K562 (cell line): Measurements from ENCODE around the gene MICALL2. TPM values are rescaled to one million over a fixed set of nuclear protein-coding genes. Genes with fewer than 3 reads are reported as not detected.
A peak's percentile ranks its signal among the peaks of the same experiment; 100 is the strongest.

Source experiments
- ATAC-seq: fragments of 200-7000 bp; cut with Tn5 transposase; 3 replicates; pipeline ENCODE4 v1.9.1; 2020; ENCODE audit warnings: moderate library complexity
- BruUV-seq: library from RNA; stranded (reverse); fragments of 400-500 nt; replicated peaks from 2 replicates; lab custom pipeline; 2021; lab: Mats Ljungman, UMichigan
- CTCF ChIA-PET: fragments of 300-600 bp; formaldehyde crosslinking; extraction: SDS; loops from one replicate; lab custom pipeline; 2021; ENCODE audit warnings: low intra/inter-chr PET ratio; lab: Yijun Ruan, JAX
- POLR2A ChIA-PET: fragments of 300-600, 350-650 bp; sonication (Branson Sonifier 250); formaldehyde crosslinking; extraction: SDS; loops from one replicate; lab custom pipeline; 2021; ENCODE audit warnings: antibody characterized with exemption, inconsistent platforms; lab: Yijun Ruan, JAX
- DNase-seq, 4 experiments: peaks; one replicate each; pipeline versions ENCODE4 v3.0.0 to v3.0.0-alpha.2; 2011 to 2018; ENCODE audit warnings: low spot score in 3 of 4, mixed read lengths in 3 of 4; ENCODE audit errors: extremely low read depth in 1 of 4
- FAIRE-seq: peaks from 2 replicates; lab custom pipeline; 2011; peaks lifted over from hg19 to GRCh38; lab: Jason Lieb, UNC
- H2AFZ ChIP-seq: 2 replicates; pipeline ENCODE4 v1.6.0; 2011; ENCODE audit warnings: low read depth, low read length, control low read depth, inconsistent platforms
- H3K27ac ChIP-seq: fragments of 200-600 bp; 3 replicates; pipeline ENCODE4 v1.8.0; 2011; ENCODE audit warnings: low read depth, mild to moderate bottlenecking, control low read depth, inconsistent platforms, low read length, moderate library complexity, mixed read lengths; ENCODE audit errors: extremely low read depth
- H3K27me3 ChIP-seq, 2 experiments: fragments of 300-600 bp in 1 of 2; 2 replicates in 1 of 2; 3 replicates in 1 of 2; pipeline versions ENCODE4 v1.6.0 to v1.8.0; 2011; ENCODE audit warnings: inconsistent platforms in 2 of 2, low read length in 2 of 2, mild to moderate bottlenecking in 1 of 2, mixed read lengths in 1 of 2, moderate library complexity in 1 of 2; ENCODE audit not compliant: control insufficient read depth in 2 of 2, insufficient read depth in 2 of 2
- H3K36me3 ChIP-seq: fragments of 300-600 bp; 3 replicates; pipeline ENCODE4 v1.8.0; 2011; ENCODE audit warnings: mild to moderate bottlenecking, low read length, inconsistent platforms; ENCODE audit not compliant: control insufficient read depth, insufficient read depth
- H3K4me1 ChIP-seq, 2 experiments: fragments of 200-600 bp in 1 of 2; replicated peaks in 1 of 2; 2 replicates in 1 of 2; 3 replicates in 1 of 2; pipeline versions ENCODE4 v1.5.1 to v1.8.0; 2011; ENCODE audit warnings: inconsistent platforms in 2 of 2, low read length in 2 of 2, mild to moderate bottlenecking in 1 of 2, mixed read lengths in 1 of 2, moderate library complexity in 1 of 2; ENCODE audit not compliant: control insufficient read depth in 2 of 2, insufficient read depth in 2 of 2
- H3K4me2 ChIP-seq: 2 replicates; pipeline ENCODE4 v1.6.1; 2011; ENCODE audit warnings: low read length, control low read depth, inconsistent platforms, mixed read lengths; ENCODE audit not compliant: insufficient read depth
- H3K4me3 ChIP-seq: fragments of 200-600 bp; sonication (generic), shearing (Covaris generic); 2 replicates; pipeline ENCODE4 v1.5.1; 2016; ENCODE audit warnings: control low read depth, inconsistent platforms
- H3K79me2 ChIP-seq: fragments of 200-600 bp; 3 replicates; pipeline ENCODE4 v1.8.0; 2011; ENCODE audit warnings: low read length, inconsistent platforms; ENCODE audit not compliant: control insufficient read depth, insufficient read depth
- H3K9ac ChIP-seq, 2 experiments: 2 replicates each; pipeline versions ENCODE4 v1.6.0 to v1.6.1; 2011; ENCODE audit warnings: low read depth in 2 of 2, low read length in 2 of 2, control low read depth in 1 of 2, inconsistent platforms in 1 of 2, mild to moderate bottlenecking in 1 of 2, mixed read lengths in 1 of 2; ENCODE audit not compliant: insufficient read depth in 1 of 2
- H3K9me1 ChIP-seq: one replicate; pipeline ENCODE4 v1.6.0; 2011; ENCODE audit warnings: inconsistent platforms, mild to moderate bottlenecking, low read length, moderate library complexity; ENCODE audit not compliant: control insufficient read depth, insufficient read depth
- H3K9me3 ChIP-seq: replicated peaks from 2 replicates; pipeline ENCODE4 v1.5.1; 2011; ENCODE audit warnings: low read depth, low read length, inconsistent platforms; ENCODE audit not compliant: control insufficient read depth, insufficient read depth
- H4K20me1 ChIP-seq: replicated peaks from 2 replicates; pipeline ENCODE4 v1.6.1; 2011; ENCODE audit warnings: low read length, inconsistent platforms, mixed read lengths; ENCODE audit not compliant: control insufficient read depth, insufficient read depth
- KDM4B ChIP-seq, 2 experiments: fragments of 450-650 bp in 1 of 2; sonication (generic) in 1 of 2; IDR thresholded peaks; 2 replicates each; pipeline ENCODE4 v1.6.1; 2016 to 2017; ENCODE audit warnings: borderline replicate concordance in 2 of 2, antibody characterized with exemption in 1 of 2, low read depth in 1 of 2, mild to moderate bottlenecking in 1 of 2
- LARP7 ChIP-seq: fragments of 450-650 bp; IDR thresholded peaks from 2 replicates; pipeline ENCODE4 v1.6.1; 2016
- NCOA2 ChIP-seq, 2 experiments: fragments of 450-650 bp; IDR thresholded peaks; 2 replicates each; pipeline ENCODE4 v1.6.1; 2018; ENCODE audit warnings: mild to moderate bottlenecking in 2 of 2, moderate library complexity in 1 of 2; ENCODE audit not compliant: partially characterized antibody in 2 of 2
- NCOA4 ChIP-seq: fragments of 450-650 bp; IDR thresholded peaks from 2 replicates; pipeline ENCODE4 v1.6.1; 2018; ENCODE audit warnings: mild to moderate bottlenecking; ENCODE audit not compliant: partially characterized antibody
- YY1 ChIP-seq, 3 experiments: IDR thresholded peaks; 2 replicates each; pipeline ENCODE4 v1.6.1; 2011; ENCODE audit warnings: low read length in 2 of 3, mild to moderate bottlenecking in 2 of 3, moderate library complexity in 2 of 3, borderline replicate concordance in 1 of 3, control low read depth in 1 of 3, low read depth in 1 of 3; ENCODE audit not compliant: insufficient read depth in 3 of 3, insufficient replicate concordance in 2 of 3, control insufficient read depth in 1 of 3, insufficient read length in 1 of 3; ENCODE audit errors: extremely low read depth in 1 of 3
- ZFP36 ChIP-seq: fragments of 150-350 bp; IDR thresholded peaks from 2 replicates; pipeline ENCODE4 v1.6.1; 2018; ENCODE audit warnings: low read length, low read depth; ENCODE audit not compliant: partially characterized antibody
- ZNF12 ChIP-seq: sonication (generic); formaldehyde crosslinking; IDR thresholded peaks from 2 replicates; pipeline ENCODE4 v1.4.0; 2020; ENCODE audit warnings: mild to moderate bottlenecking, missing genetic modification reagents
- ZNF707 ChIP-seq: fragments of 250-450 bp; sonication (Bioruptor Pico); conservative IDR thresholded peaks from 2 replicates; pipeline ENCODE4 v1.8.0; 2022; ENCODE audit warnings: inconsistent platforms, mild to moderate bottlenecking, moderate library complexity
- WGBS: fragments of 100-300 bp; shearing (Covaris generic); methylation state at CpG from one replicate; pipeline ENCODE4 v1.1.6; 2016; ENCODE audit warnings: low coverage, mixed read lengths; ENCODE audit not compliant: insufficient coverage; ENCODE audit errors: missing lambda C conversion rate; 5-methylcytosine and 5-hydroxymethylcytosine counted together
- in situ Hi-C: fragments of 300-500 bp; cut with MboI; formaldehyde crosslinking; loops from 4 replicates; pipeline ENCODE4 v1.15.0; 2018; ENCODE audit warnings: inconsistent platforms, mixed read lengths
- intact Hi-C: fragments of 100-400 bp; cut with micrococcal nuclease; formaldehyde crosslinking; loops from 2 replicates; pipeline ENCODE4 v1.14.2; 2022
- polyA plus RNA-seq, 8 experiments: library from polyadenylated mRNA; depleted of rRNA in 4 of 8; stranded (reverse) in 5 of 8; unstranded in 3 of 8; fragments of >200 nt; fragmentation: Nextera tagmentation in 2 of 8; fragmentation: Illumina TruSeq in 1 of 8; extraction: Ambion mirVana in 2 of 8; extraction: Trizol in 1 of 8; gene quantifications; 2 replicates each; pipeline versions ENCODE4 v1.2.1 to v1.2.3, GENCODE V29; 2011 to 2014; ENCODE audit warnings: inconsistent platforms in 1 of 8, missing spikeins in 1 of 8
- total RNA-seq, 7 experiments: library from RNA; depleted of rRNA in 6 of 7; stranded (reverse); fragments of >200 nt in 6 of 7; fragmentation: Illumina TruSeq in 2 of 7; extraction: Trizol in 2 of 7; gene quantifications; 2 replicates each; pipeline versions ENCODE4 v1.2.1 to v1.2.3, GENCODE V29; 2011 to 2021; ENCODE audit warnings: low replicate concordance in 1 of 7
- TF ChIP-seq, protein P1 (sequence below): fragments of 450-650 bp; formaldehyde crosslinking; IDR thresholded peaks from 2 replicates; pipeline ENCODE4 v1.4.0; 2020; ENCODE audit warnings: mild to moderate bottlenecking, mixed read lengths

The MICALL2 gene
- total and polyA plus RNA-seq, 9 of the 15 experiments (the other 6 are each of a cell fraction or from before 2014, with no cell fraction given) = 1.8 to 103 (median 17.0) TPM

DNA sequence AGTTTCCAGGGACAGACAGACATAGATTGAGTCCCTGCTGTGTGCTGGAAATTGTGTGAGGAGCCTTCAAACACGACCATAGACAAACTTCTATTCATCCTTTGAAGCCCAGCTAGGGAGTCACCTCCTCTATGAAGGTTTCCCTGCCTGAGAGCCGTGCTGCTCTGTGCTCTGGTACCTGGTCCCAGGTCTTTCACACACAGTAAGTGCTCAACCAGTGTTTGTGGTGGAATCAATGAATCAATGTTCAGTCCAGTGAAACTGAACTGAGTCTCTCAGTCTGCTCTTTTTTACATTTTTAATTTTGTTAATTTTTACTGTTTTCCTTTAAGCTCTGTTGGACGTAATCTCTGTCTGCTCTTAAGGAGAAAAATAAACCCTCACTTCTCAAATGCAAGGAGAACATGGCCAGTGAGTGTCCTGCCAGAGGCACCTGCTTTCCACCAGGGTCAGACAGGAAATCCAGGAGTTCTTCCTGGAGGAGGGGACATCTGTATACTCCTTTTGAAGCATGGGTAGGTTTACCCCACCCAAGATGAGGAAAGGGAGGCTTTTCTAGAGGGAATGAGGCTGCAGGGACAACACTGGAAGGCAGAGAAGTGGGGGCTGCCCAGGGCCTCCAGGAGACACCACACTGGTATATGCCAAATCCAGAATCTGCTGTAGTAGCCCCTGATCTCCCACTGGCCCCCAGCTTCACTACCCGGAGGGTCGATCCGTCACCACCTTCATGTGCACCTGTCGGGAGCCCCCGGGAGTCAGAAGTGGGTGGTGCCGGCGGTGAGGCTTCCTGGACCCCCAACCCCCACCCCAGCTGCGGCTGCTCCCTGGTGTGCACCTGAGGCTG is 56.3 kb downstream of the MICALL2 start:
- POLR2A ChIA-PET = interaction anchor here (0.6 to 1.1 kb wide), 6 partner anchors 10 to 183 kb away, joined by 3 to 5 read pairs (median 4); no protein-coding TSS in a partner anchor
- 17% methylated on average over 11 of the region's 11 CpGs for WGBS
- FAIRE-seq = no peak

DNA sequence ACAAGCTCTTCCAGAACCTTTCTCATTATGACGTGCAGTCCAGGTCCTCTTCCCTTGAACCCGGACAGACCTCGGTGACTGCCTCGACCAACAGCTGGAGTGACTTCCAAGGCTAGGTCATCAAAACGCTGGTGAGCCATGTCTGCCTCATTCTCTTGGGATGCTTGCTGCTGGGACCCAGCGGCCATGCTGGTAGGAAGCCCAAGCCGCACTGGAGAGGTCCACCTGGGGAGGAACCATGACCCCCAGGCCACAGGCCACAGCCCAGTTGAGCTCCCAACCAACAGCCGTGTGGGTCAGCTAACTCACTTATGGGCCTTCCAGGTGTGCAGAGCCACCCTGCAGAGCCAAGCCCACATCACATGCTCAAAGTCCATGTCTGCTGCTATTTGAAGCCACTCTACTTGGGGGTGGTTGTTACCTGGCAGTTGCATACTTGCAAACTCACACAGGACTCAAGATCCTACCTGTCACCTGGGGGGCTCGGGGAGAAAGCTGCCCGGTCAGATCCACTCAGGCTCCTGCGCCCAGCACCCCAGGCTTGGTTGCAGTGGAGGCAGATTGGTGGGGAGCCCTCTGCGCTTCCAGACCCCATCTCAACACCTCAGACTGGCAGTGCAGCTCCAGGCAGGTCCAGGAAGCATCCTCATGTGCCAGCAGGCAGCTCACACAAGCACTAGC is 57.0 kb downstream of the MICALL2 start:
- in situ Hi-C loops (no loop called here), intact Hi-C loops (no loop called here)
- Histone ChIP-seq H3K4me1 (peaks cover 3 to 16% of the 10 kb centered on the region in 2 experiments; a peak in 3 of 5 replicates), H3K27ac (no peak overlapping the region), H3K36me3 (no peaks in the 10 kb centered on the region), H2AFZ (no peak overlapping the region), H3K4me2 (no peak overlapping the region), H3K27me3 (peaks cover 37 to 66% of the 10 kb centered on the region in 2 experiments), H4K20me1 (peaks cover 2% of the 10 kb centered on the region; the same call in 1 of the 2 replicates), H3K9me3 (no peaks in the 10 kb centered on the region), H3K4me3 (no peak overlapping the region), H3K9ac (no peak overlapping the region), H3K79me2 (no peaks in the 10 kb centered on the region), H3K9me1 (no peaks in the 10 kb centered on the region)
- BruUV-seq = no TSS peak
- POLR2A ChIA-PET = interaction anchor here (0.6 to 0.8 kb wide), 2 partner anchors 10 to 33 kb away, joined by 4 read pairs; no protein-coding TSS in a partner anchor
- TF ChIP-seq ZNF12 (CRISPR knock-in tag) (no peak), NCOA4 (no peak), KDM4B (IDR thresholded peaks at IDR 0.05; ENCODE audit: borderline replicate concordance in 2 of 2, low read depth in 1 of 2) (no peak), YY1 (IDR thresholded peaks at IDR 0.05; ENCODE audit: borderline replicate concordance in 1 of 3, control insufficient read depth in 1 of 3, extremely low read depth in 1 of 3, insufficient read depth in 3 of 3, insufficient read length in 1 of 3, insufficient replicate concordance in 2 of 3, low read depth in 1 of 3, low read length in 2 of 3) (peak; percentile 23 to 77 (median 46)), LARP7 (no peak)
- TF ChIP-seq, protein P1, sequence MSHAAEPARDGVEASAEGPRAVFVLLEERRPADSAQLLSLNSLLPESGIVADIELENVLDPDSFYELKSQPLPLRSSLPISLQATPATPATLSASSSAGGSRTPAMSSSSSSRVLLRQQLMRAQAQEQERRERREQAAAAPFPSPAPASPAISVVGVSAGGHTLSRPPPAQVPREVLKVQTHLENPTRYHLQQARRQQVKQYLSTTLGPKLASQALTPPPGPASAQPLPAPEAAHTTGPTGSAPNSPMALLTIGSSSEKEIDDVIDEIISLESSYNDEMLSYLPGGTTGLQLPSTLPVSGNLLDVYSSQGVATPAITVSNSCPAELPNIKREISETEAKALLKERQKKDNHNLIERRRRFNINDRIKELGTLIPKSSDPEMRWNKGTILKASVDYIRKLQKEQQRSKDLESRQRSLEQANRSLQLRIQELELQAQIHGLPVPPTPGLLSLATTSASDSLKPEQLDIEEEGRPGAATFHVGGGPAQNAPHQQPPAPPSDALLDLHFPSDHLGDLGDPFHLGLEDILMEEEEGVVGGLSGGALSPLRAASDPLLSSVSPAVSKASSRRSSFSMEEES (CRISPR knock-in tag) = no peak
- no peak for FAIRE-seq
- CTCF ChIA-PET = no interaction called here
- DNase-seq = no peak
- no peak for ATAC-seq
- WGBS = 9% methylated on average over 12 of the region's 12 CpGs

More for the DNA sequence above, 56.3 kb downstream of the MICALL2 start:
- TF ChIP-seq ZNF707 (no peak), ZFP36 (peak; percentile 90), NCOA2 (IDR thresholded peaks at IDR 0.05; ENCODE audit: partially characterized antibody in 2 of 2) (no peak)
- TF ChIP-seq, all 486 proteins: peak for 1
- H3K4me2 ChIP-seq = no peak overlapping the region
- H3K9me1 ChIP-seq = no peaks in the 10 kb centered on the region
- no peaks in the 10 kb centered on the region for H3K36me3 ChIP-seq
- H3K9ac ChIP-seq = no peak overlapping the region
- no peak overlapping the region for H2AFZ ChIP-seq
- peaks cover 43 to 68% of the 10 kb centered on the region in 2 experiments for H3K27me3 ChIP-seq
- no TSS peak for BruUV-seq
- H3K27ac ChIP-seq = no peak overlapping the region
- peaks cover 0 to 24% of the 10 kb centered on the region in 2 experiments; a peak in 2 of 5 replicates for H3K4me1 ChIP-seq
- no peaks in the 10 kb centered on the region for H3K79me2 ChIP-seq
- in situ Hi-C loops = no loop called here
- CTCF ChIA-PET = interaction anchor here (0.6 kb wide), 1 partner anchor 31 kb away, joined by 3 read pairs; no protein-coding TSS in a partner anchor
- DNase-seq (no peak), ATAC-seq (no peak)
- no peaks in the 10 kb centered on the region for H3K9me3 ChIP-seq
- no peak overlapping the region for H3K4me3 ChIP-seq
- H4K20me1 ChIP-seq = peaks cover 2% of the 10 kb centered on the region; the same call in 1 of the 2 replicates
- intact Hi-C loops = no loop called here
